ENCODE results near the gene CNPY3. TPM values are rescaled to one million over a fixed set of nuclear protein-coding genes. Genes with fewer than 3 reads are reported as not detected.

The CNPY3 gene
- total and polyA plus RNA-seq, 2 of the 13 experiments (the other 11 are each of a cell fraction or from before 2014, with no cell fraction given), result 42.3 to 60.2 TPM

DNA sequence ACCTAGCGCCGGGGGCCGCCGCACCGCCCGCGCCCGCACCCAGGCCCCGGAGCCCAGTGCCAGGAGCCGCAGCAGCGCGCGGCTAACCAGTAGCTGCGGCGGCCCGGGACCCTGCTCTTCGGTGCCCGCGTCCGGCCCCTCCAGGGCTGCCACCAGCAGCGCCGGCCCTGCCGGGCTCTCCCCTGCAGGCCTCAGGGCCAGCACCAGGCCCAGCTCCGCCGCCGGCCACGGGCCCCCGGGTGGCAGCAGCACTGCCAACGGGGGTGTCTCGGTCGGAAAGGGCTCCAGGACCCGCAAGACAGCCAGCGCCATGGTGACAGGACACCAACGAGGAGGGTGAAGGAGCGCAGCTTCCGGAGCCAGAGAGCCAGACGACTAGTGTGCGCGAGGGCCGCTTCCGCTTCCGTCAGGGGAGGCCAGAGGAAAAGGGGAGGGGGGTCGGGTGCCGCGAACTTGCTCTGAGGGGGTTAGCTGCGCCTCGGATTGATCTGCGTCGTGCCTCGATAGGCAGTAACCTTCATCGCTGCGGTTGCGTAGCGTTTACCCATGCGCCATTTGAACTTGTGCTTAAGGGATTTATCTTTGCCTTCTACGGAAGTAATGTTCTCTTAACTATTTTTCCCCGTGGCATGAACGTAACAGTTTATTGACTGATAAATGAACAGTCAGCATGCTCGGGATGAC is 49.7 kb downstream of the CNPY3 start, which contains the start of gene PEX6 (continued):
- TF ChIP-seq, protein P1, sequence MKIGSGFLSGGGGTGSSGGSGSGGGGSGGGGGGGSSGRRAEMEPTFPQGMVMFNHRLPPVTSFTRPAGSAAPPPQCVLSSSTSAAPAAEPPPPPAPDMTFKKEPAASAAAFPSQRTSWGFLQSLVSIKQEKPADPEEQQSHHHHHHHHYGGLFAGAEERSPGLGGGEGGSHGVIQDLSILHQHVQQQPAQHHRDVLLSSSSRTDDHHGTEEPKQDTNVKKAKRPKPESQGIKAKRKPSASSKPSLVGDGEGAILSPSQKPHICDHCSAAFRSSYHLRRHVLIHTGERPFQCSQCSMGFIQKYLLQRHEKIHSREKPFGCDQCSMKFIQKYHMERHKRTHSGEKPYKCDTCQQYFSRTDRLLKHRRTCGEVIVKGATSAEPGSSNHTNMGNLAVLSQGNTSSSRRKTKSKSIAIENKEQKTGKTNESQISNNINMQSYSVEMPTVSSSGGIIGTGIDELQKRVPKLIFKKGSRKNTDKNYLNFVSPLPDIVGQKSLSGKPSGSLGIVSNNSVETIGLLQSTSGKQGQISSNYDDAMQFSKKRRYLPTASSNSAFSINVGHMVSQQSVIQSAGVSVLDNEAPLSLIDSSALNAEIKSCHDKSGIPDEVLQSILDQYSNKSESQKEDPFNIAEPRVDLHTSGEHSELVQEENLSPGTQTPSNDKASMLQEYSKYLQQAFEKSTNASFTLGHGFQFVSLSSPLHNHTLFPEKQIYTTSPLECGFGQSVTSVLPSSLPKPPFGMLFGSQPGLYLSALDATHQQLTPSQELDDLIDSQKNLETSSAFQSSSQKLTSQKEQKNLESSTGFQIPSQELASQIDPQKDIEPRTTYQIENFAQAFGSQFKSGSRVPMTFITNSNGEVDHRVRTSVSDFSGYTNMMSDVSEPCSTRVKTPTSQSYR (CRISPR knock-in tag; IDR thresholded peaks at IDR 0.05; ENCODE audit: borderline replicate concordance), result 0 out of 2 replicates have a peak, but pooled peaks have one; percentile 52
- 0 out of 2 replicates have a peak, but pooled peaks have one; percentile 20 for TF ChIP-seq ZNF713 (CRISPR knock-in tag; IDR thresholded peaks at IDR 0.05)
- peak; percentile 72; the same call in 1 of the 2 replicates for TF ChIP-seq ZNF569 (CRISPR knock-in tag; IDR thresholded peaks at IDR 0.05; ENCODE audit: borderline replicate concordance)
- peak; percentile 84; the same call in 1 of the 2 replicates for TF ChIP-seq ZNF350 (CRISPR knock-in tag; IDR thresholded peaks at IDR 0.05; ENCODE audit: borderline replicate concordance, low read depth)
- no peak for TF ChIP-seq NR1H2 (CRISPR knock-in tag; IDR thresholded peaks at IDR 0.05; ENCODE audit: borderline replicate concordance, low read depth)
- TF ChIP-seq ZNF264 (CRISPR knock-in tag; IDR thresholded peaks at IDR 0.05), result peak; percentile 97
- peak; percentile 48 for TF ChIP-seq ISL2 (CRISPR knock-in tag; IDR thresholded peaks at IDR 0.05)
- no peak for TF ChIP-seq ZNF570 (CRISPR knock-in tag; IDR thresholded peaks at IDR 0.05; ENCODE audit: borderline replicate concordance)
- TF ChIP-seq, protein P2, sequence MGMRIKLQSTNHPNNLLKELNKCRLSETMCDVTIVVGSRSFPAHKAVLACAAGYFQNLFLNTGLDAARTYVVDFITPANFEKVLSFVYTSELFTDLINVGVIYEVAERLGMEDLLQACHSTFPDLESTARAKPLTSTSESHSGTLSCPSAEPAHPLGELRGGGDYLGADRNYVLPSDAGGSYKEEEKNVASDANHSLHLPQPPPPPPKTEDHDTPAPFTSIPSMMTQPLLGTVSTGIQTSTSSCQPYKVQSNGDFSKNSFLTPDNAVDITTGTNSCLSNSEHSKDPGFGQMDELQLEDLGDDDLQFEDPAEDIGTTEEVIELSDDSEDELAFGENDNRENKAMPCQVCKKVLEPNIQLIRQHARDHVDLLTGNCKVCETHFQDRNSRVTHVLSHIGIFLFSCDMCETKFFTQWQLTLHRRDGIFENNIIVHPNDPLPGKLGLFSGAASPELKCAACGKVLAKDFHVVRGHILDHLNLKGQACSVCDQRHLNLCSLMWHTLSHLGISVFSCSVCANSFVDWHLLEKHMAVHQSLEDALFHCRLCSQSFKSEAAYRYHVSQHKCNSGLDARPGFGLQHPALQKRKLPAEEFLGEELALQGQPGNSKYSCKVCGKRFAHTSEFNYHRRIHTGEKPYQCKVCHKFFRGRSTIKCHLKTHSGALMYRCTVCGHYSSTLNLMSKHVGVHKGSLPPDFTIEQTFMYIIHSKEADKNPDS (CRISPR knock-in tag; IDR thresholded peaks at IDR 0.05), result peak; percentile 46; the same call in 1 of the 2 replicates
- TF ChIP-seq MAZ (IDR thresholded peaks at IDR 0.05; ENCODE audit: borderline replicate concordance, low read depth, low read length), result peak; percentile 91
- peak; percentile 73; the same call in 1 of the 2 replicates for TF ChIP-seq MAZ (CRISPR knock-in tag; IDR thresholded peaks at IDR 0.05; ENCODE audit: low read depth)
- TF ChIP-seq, protein P3, sequence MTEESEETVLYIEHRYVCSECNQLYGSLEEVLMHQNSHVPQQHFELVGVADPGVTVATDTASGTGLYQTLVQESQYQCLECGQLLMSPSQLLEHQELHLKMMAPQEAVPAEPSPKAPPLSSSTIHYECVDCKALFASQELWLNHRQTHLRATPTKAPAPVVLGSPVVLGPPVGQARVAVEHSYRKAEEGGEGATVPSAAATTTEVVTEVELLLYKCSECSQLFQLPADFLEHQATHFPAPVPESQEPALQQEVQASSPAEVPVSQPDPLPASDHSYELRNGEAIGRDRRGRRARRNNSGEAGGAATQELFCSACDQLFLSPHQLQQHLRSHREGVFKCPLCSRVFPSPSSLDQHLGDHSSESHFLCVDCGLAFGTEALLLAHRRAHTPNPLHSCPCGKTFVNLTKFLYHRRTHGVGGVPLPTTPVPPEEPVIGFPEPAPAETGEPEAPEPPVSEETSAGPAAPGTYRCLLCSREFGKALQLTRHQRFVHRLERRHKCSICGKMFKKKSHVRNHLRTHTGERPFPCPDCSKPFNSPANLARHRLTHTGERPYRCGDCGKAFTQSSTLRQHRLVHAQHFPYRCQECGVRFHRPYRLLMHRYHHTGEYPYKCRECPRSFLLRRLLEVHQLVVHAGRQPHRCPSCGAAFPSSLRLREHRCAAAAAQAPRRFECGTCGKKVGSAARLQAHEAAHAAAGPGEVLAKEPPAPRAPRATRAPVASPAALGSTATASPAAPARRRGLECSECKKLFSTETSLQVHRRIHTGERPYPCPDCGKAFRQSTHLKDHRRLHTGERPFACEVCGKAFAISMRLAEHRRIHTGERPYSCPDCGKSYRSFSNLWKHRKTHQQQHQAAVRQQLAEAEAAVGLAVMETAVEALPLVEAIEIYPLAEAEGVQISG (CRISPR knock-in tag; IDR thresholded peaks at IDR 0.05), result peak; percentile 98
- peak; percentile 93 for TF ChIP-seq ELF1 (CRISPR knock-in tag; IDR thresholded peaks at IDR 0.05)
- TF ChIP-seq, protein P4, sequence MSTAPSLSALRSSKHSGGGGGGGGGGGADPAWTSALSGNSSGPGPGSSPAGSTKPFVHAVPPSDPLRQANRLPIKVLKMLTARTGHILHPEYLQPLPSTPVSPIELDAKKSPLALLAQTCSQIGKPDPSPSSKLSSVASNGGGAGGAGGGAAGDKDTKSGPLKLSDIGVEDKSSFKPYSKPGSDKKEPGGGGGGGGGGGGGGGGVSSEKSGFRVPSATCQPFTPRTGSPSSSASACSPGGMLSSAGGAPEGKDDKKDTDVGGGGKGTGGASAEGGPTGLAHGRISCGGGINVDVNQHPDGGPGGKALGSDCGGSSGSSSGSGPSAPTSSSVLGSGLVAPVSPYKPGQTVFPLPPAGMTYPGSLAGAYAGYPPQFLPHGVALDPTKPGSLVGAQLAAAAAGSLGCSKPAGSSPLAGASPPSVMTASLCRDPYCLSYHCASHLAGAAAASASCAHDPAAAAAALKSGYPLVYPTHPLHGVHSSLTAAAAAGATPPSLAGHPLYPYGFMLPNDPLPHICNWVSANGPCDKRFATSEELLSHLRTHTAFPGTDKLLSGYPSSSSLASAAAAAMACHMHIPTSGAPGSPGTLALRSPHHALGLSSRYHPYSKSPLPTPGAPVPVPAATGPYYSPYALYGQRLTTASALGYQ (CRISPR knock-in tag; IDR thresholded peaks at IDR 0.05), result no peak
- TF ChIP-seq, protein P5, sequence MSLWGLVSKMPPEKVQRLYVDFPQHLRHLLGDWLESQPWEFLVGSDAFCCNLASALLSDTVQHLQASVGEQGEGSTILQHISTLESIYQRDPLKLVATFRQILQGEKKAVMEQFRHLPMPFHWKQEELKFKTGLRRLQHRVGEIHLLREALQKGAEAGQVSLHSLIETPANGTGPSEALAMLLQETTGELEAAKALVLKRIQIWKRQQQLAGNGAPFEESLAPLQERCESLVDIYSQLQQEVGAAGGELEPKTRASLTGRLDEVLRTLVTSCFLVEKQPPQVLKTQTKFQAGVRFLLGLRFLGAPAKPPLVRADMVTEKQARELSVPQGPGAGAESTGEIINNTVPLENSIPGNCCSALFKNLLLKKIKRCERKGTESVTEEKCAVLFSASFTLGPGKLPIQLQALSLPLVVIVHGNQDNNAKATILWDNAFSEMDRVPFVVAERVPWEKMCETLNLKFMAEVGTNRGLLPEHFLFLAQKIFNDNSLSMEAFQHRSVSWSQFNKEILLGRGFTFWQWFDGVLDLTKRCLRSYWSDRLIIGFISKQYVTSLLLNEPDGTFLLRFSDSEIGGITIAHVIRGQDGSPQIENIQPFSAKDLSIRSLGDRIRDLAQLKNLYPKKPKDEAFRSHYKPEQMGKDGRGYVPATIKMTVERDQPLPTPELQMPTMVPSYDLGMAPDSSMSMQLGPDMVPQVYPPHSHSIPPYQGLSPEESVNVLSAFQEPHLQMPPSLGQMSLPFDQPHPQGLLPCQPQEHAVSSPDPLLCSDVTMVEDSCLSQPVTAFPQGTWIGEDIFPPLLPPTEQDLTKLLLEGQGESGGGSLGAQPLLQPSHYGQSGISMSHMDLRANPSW (CRISPR knock-in tag; IDR thresholded peaks at IDR 0.05; ENCODE audit: borderline replicate concordance), result peak; percentile 86; the same call in 1 of the 2 replicates
